ENCODE data around the gene P2RY4.

P2RY4 gene

DNA sequence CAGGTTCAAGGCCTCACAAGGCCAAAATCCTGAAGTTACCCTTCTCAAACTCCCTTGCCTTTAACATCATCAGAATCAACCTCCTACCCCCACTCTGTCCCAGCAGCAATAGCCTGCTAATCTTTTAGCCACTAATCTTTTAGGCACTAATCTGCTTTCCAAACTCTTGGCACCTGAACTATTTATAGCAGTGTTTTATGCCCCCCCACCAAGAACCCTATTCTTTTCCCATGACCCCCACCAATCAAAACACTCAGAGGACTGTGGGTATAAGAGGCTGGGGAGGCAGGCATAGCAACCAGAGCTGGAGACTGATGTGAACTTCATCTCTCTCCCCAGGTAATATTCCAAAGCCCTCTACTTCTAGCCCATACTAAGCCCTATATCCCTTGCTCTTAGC lies 8.0 kb upstream of the P2RY4 start, which contains the start of gene ARR3:
Gene ARR3 (plus strand): TSS at position 301 of the 400 bp plus-strand sequence. CDS start 1,052 bp downstream, outside the sequence.
- TF ChIP-seq, protein P1, sequence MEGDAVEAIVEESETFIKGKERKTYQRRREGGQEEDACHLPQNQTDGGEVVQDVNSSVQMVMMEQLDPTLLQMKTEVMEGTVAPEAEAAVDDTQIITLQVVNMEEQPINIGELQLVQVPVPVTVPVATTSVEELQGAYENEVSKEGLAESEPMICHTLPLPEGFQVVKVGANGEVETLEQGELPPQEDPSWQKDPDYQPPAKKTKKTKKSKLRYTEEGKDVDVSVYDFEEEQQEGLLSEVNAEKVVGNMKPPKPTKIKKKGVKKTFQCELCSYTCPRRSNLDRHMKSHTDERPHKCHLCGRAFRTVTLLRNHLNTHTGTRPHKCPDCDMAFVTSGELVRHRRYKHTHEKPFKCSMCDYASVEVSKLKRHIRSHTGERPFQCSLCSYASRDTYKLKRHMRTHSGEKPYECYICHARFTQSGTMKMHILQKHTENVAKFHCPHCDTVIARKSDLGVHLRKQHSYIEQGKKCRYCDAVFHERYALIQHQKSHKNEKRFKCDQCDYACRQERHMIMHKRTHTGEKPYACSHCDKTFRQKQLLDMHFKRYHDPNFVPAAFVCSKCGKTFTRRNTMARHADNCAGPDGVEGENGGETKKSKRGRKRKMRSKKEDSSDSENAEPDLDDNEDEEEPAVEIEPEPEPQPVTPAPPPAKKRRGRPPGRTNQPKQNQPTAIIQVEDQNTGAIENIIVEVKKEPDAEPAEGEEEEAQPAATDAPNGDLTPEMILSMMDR (IDR thresholded peaks at IDR 0.05; ENCODE audit: insufficient read depth, low read length, poor library complexity, severe bottlenecking), result no peak
- no peak for TF ChIP-seq EZH2phosphoT487 (conservative IDR thresholded peaks at IDR 0.05; ENCODE audit: low read length)
- no peak within 1 kb of the TSS for H3K4me2 ChIP-seq (ENCODE audit: low read depth, low read length, poor library complexity, severe bottlenecking)
- H3K9me2 ChIP-seq (replicated peaks; ENCODE audit: insufficient read depth, low read length), result no peaks in the 10 kb centered on the region
- H3K27me3 ChIP-seq (ENCODE audit: low read length), result no peaks in the 10 kb centered on the region
- no peaks in the 10 kb centered on the region for H3K79me2 ChIP-seq (ENCODE audit: insufficient read depth, low read length)
- no peaks in the 10 kb centered on the region for H4K20me1 ChIP-seq (ENCODE audit: low read depth, low read length)
- no peaks in the 10 kb centered on the region for H3K36me3 ChIP-seq (ENCODE audit: low read length)
- no peak within 1 kb of the TSS for H2AFZ ChIP-seq (ENCODE audit: low read depth, low read length, severe bottlenecking)
- no peaks in the 10 kb centered on the region for H3K9me3 ChIP-seq (ENCODE audit: insufficient read depth, low read length)
- no peak within 1 kb of the TSS for H3K27ac ChIP-seq (ENCODE audit: low read depth, low read length)
- H3K9ac ChIP-seq (ENCODE audit: low read length), result no peak within 1 kb of the TSS
- no peak within 1 kb of the TSS for H3K4me3 ChIP-seq (ENCODE audit: insufficient read depth, low read length, poor library complexity, severe bottlenecking)
- H3F3A ChIP-seq (ENCODE audit: insufficient read depth), result no peaks in the 10 kb centered on the region

DNA sequence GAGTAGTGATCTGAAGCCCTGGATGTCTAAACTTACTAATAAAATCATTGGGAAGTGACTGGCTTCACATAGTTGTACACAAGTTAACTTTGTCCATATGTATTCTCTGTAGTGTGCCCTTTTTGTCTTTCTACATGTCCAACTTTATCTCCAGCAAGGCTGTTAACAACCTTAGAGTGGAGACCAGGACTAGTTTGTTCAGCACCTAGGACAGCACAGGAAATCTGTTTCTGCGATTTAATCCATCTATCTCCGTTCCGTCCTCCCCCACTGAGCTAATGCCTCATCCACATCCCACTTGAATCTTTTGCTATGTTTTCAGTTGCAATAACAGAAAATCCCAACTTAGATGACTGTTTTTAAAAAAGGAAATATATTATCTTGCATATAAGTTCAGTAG lies 4.8 kb upstream of the P2RY4 start:
- H3K9ac ChIP-seq (ENCODE audit: low read length), result no peak overlapping the region
- H2AFZ ChIP-seq (ENCODE audit: low read depth, low read length, severe bottlenecking), result no peak overlapping the region
- H3K9me2 ChIP-seq (replicated peaks; ENCODE audit: insufficient read depth, low read length), result no peaks in the 10 kb centered on the region
- TF ChIP-seq, protein P1 (IDR thresholded peaks at IDR 0.05; ENCODE audit: insufficient read depth, low read length, poor library complexity, severe bottlenecking), result no peak
- no peak for TF ChIP-seq EZH2phosphoT487 (conservative IDR thresholded peaks at IDR 0.05; ENCODE audit: low read length)
- no peaks in the 10 kb centered on the region for H4K20me1 ChIP-seq (ENCODE audit: low read depth, low read length)
- no peaks in the 10 kb centered on the region for H3K36me3 ChIP-seq (ENCODE audit: low read length)
- H3K79me2 ChIP-seq (ENCODE audit: insufficient read depth, low read length), result no peaks in the 10 kb centered on the region
- H3F3A ChIP-seq (ENCODE audit: insufficient read depth), result no peaks in the 10 kb centered on the region
- H3K9me3 ChIP-seq (ENCODE audit: insufficient read depth, low read length), result no peaks in the 10 kb centered on the region
- H3K27ac ChIP-seq (ENCODE audit: low read depth, low read length), result no peak overlapping the region
- no peak overlapping the region for H3K4me3 ChIP-seq (ENCODE audit: insufficient read depth, low read length, poor library complexity, severe bottlenecking)
- H3K4me2 ChIP-seq (ENCODE audit: low read depth, low read length, poor library complexity, severe bottlenecking), result no peak overlapping the region
- H3K27me3 ChIP-seq (ENCODE audit: low read length), result no peaks in the 10 kb centered on the region

DNA sequence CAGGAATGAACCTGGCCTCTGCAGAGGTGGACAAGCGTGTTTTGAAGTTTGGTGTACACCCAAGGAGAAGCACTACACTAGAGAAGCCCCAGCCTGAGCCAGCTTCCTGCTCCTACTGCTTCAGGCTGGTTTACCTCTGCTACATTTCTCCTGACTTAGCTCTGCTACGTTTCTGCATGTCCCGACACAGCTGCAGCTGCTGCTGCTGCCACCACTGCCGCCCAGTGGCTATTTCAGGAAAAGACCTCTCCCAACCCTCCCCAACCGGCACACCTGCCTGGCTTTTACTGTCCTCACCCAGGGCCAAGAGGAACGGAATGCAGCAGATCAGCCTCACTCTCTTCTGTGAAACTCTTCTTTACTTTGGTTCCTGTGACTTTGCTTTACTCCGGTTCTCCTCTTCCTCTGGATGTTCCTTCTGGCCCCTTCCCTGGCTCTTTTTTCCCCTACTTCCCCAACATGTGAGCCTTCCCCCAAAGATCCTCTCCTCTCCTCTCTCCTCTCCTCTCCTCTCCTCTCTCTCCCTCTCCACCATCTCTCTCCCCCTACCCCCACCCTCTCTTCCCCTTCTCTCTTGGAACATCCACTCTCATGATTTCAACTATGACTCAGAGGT lies 3.1 kb upstream of the P2RY4 start:
- Histone ChIP-seq H4K20me1 (ENCODE audit: low read depth, low read length) (no peaks in the 10 kb centered on the region), H3K27me3 (ENCODE audit: low read length) (no peaks in the 10 kb centered on the region), H3K9me2 (replicated peaks; ENCODE audit: insufficient read depth, low read length) (no peaks in the 10 kb centered on the region), H3K36me3 (ENCODE audit: low read length) (no peaks in the 10 kb centered on the region), H3K4me2 (ENCODE audit: low read depth, low read length, poor library complexity, severe bottlenecking) (no peak overlapping the region), H3F3A (ENCODE audit: insufficient read depth) (no peaks in the 10 kb centered on the region), H3K9me3 (ENCODE audit: insufficient read depth, low read length) (no peaks in the 10 kb centered on the region), H2AFZ (ENCODE audit: low read depth, low read length, severe bottlenecking) (no peak overlapping the region), H3K79me2 (ENCODE audit: insufficient read depth, low read length) (no peaks in the 10 kb centered on the region), H3K4me3 (ENCODE audit: insufficient read depth, low read length, poor library complexity, severe bottlenecking) (no peak overlapping the region), H3K27ac (ENCODE audit: low read depth, low read length) (no peak overlapping the region), H3K9ac (ENCODE audit: low read length) (no peak overlapping the region)
- TF ChIP-seq EZH2phosphoT487 (conservative IDR thresholded peaks at IDR 0.05; ENCODE audit: low read length), result no peak
- TF ChIP-seq, protein P1 (IDR thresholded peaks at IDR 0.05; ENCODE audit: insufficient read depth, low read length, poor library complexity, severe bottlenecking), result no peak

Measured in SU-DHL-6 (cell line).